K562 (cell line): ENCODE data around the gene WDR76. TPM values are rescaled to one million over a fixed set of nuclear protein-coding genes. Genes with fewer than 3 reads are reported as not detected.

Experiments
- ATAC-seq: fragments of 200-7000 bp; cut with Tn5 transposase; 3 replicates; pipeline ENCODE4 v1.9.1; 2020; ENCODE audit warnings: moderate library complexity
- BruUV-seq: library from RNA; stranded (reverse); fragments of 400-500 nt; replicated peaks from 2 replicates; lab custom pipeline; 2021; lab: Mats Ljungman, UMichigan
- CTCF ChIA-PET: fragments of 300-600 bp; formaldehyde crosslinking; extraction: SDS; loops from one replicate; lab custom pipeline; 2021; ENCODE audit warnings: low intra/inter-chr PET ratio; lab: Yijun Ruan, JAX
- POLR2A ChIA-PET: fragments of 300-600, 350-650 bp; sonication (Branson Sonifier 250); formaldehyde crosslinking; extraction: SDS; loops from one replicate; lab custom pipeline; 2021; ENCODE audit warnings: antibody characterized with exemption, inconsistent platforms; lab: Yijun Ruan, JAX
- DNase-seq, 4 experiments: peaks; one replicate each; pipeline versions ENCODE4 v3.0.0 to v3.0.0-alpha.2; 2011 to 2018; ENCODE audit warnings: low spot score in 3 of 4, mixed read lengths in 3 of 4; ENCODE audit errors: extremely low read depth in 1 of 4
- FAIRE-seq: peaks from 2 replicates; lab custom pipeline; 2011; peaks lifted over from hg19 to GRCh38; lab: Jason Lieb, UNC
- H2AFZ ChIP-seq: 2 replicates; pipeline ENCODE4 v1.6.0; 2011; ENCODE audit warnings: low read depth, low read length, control low read depth, inconsistent platforms
- H3K27ac ChIP-seq: fragments of 200-600 bp; 3 replicates; pipeline ENCODE4 v1.8.0; 2011; ENCODE audit warnings: low read depth, mild to moderate bottlenecking, control low read depth, inconsistent platforms, low read length, moderate library complexity, mixed read lengths; ENCODE audit errors: extremely low read depth
- H3K27me3 ChIP-seq, 2 experiments: fragments of 300-600 bp in 1 of 2; 2 replicates in 1 of 2; 3 replicates in 1 of 2; pipeline versions ENCODE4 v1.6.0 to v1.8.0; 2011; ENCODE audit warnings: inconsistent platforms in 2 of 2, low read length in 2 of 2, mild to moderate bottlenecking in 1 of 2, mixed read lengths in 1 of 2, moderate library complexity in 1 of 2; ENCODE audit not compliant: control insufficient read depth in 2 of 2, insufficient read depth in 2 of 2
- H3K36me3 ChIP-seq: fragments of 300-600 bp; 3 replicates; pipeline ENCODE4 v1.8.0; 2011; ENCODE audit warnings: mild to moderate bottlenecking, low read length, inconsistent platforms; ENCODE audit not compliant: control insufficient read depth, insufficient read depth
- H3K4me1 ChIP-seq, 2 experiments: fragments of 200-600 bp in 1 of 2; replicated peaks in 1 of 2; 2 replicates in 1 of 2; 3 replicates in 1 of 2; pipeline versions ENCODE4 v1.5.1 to v1.8.0; 2011; ENCODE audit warnings: inconsistent platforms in 2 of 2, low read length in 2 of 2, mild to moderate bottlenecking in 1 of 2, mixed read lengths in 1 of 2, moderate library complexity in 1 of 2; ENCODE audit not compliant: control insufficient read depth in 2 of 2, insufficient read depth in 2 of 2
- H3K4me2 ChIP-seq: 2 replicates; pipeline ENCODE4 v1.6.1; 2011; ENCODE audit warnings: low read length, control low read depth, inconsistent platforms, mixed read lengths; ENCODE audit not compliant: insufficient read depth
- H3K4me3 ChIP-seq: fragments of 200-600 bp; sonication (generic), shearing (Covaris generic); 2 replicates; pipeline ENCODE4 v1.5.1; 2016; ENCODE audit warnings: control low read depth, inconsistent platforms
- H3K79me2 ChIP-seq: fragments of 200-600 bp; 3 replicates; pipeline ENCODE4 v1.8.0; 2011; ENCODE audit warnings: low read length, inconsistent platforms; ENCODE audit not compliant: control insufficient read depth, insufficient read depth
- H3K9ac ChIP-seq, 2 experiments: 2 replicates each; pipeline versions ENCODE4 v1.6.0 to v1.6.1; 2011; ENCODE audit warnings: low read depth in 2 of 2, low read length in 2 of 2, control low read depth in 1 of 2, inconsistent platforms in 1 of 2, mild to moderate bottlenecking in 1 of 2, mixed read lengths in 1 of 2; ENCODE audit not compliant: insufficient read depth in 1 of 2
- H3K9me1 ChIP-seq: one replicate; pipeline ENCODE4 v1.6.0; 2011; ENCODE audit warnings: inconsistent platforms, mild to moderate bottlenecking, low read length, moderate library complexity; ENCODE audit not compliant: control insufficient read depth, insufficient read depth
- H3K9me3 ChIP-seq: replicated peaks from 2 replicates; pipeline ENCODE4 v1.5.1; 2011; ENCODE audit warnings: low read depth, low read length, inconsistent platforms; ENCODE audit not compliant: control insufficient read depth, insufficient read depth
- H4K20me1 ChIP-seq: replicated peaks from 2 replicates; pipeline ENCODE4 v1.6.1; 2011; ENCODE audit warnings: low read length, inconsistent platforms, mixed read lengths; ENCODE audit not compliant: control insufficient read depth, insufficient read depth
- CEBPG ChIP-seq, 3 experiments: fragments of 200-800 bp in 1 of 3; sonication (Bioruptor generic) in 1 of 3; sonication (generic) in 1 of 3; formaldehyde crosslinking in 1 of 3; IDR thresholded peaks in 2 of 3; conservative IDR thresholded peaks in 1 of 3; 2 replicates each; pipeline versions ENCODE4 v1.6.1 to v1.8.0; 2016 to 2022; ENCODE audit warnings: missing compliant biosample characterization in 2 of 3, missing genetic modification characterization in 2 of 3, mild to moderate bottlenecking in 1 of 3, missing genetic modification reagents in 1 of 3
- FOXA3 ChIP-seq, 2 experiments: fragments of 450-650 bp in 1 of 2; sonication (generic) in 1 of 2; formaldehyde crosslinking; IDR thresholded peaks in 1 of 2; conservative IDR thresholded peaks in 1 of 2; 2 replicates each; pipeline versions ENCODE4 v1.4.0 to v1.8.0; 2020 to 2022; ENCODE audit warnings: mild to moderate bottlenecking in 2 of 2, missing genetic modification reagents in 1 of 2
- HOMEZ ChIP-seq: fragments of 250-450 bp; sonication (Bioruptor Pico); IDR thresholded peaks from 2 replicates; pipeline ENCODE4 v1.4.0; 2020; ENCODE audit warnings: mild to moderate bottlenecking, moderate library complexity
- KDM5B ChIP-seq: fragments of 200-600 bp; sonication (generic); IDR thresholded peaks from 2 replicates; pipeline ENCODE4 v1.6.1; 2012; ENCODE audit warnings: low read depth, mild to moderate bottlenecking, moderate library complexity, low read length, control low read depth, inconsistent platforms; ENCODE audit not compliant: insufficient replicate concordance
- MAX ChIP-seq: sonication (generic); formaldehyde crosslinking; IDR thresholded peaks from 2 replicates; pipeline ENCODE4 v1.9.0; 2022; ENCODE audit warnings: mild to moderate bottlenecking, missing genetic modification reagents
- NFXL1 ChIP-seq: fragments of 450-650 bp; formaldehyde crosslinking; IDR thresholded peaks from 2 replicates; pipeline ENCODE4 v1.4.0; 2021; ENCODE audit warnings: mild to moderate bottlenecking
- PHF21A ChIP-seq: fragments of 450-650 bp; IDR thresholded peaks from 2 replicates; pipeline ENCODE4 v1.6.1; 2017; ENCODE audit warnings: low read depth, borderline replicate concordance
- PTBP1 ChIP-seq: fragments of 200-400 bp; formaldehyde crosslinking; IDR thresholded peaks from 2 replicates; pipeline ENCODE4 v1.6.1; 2017; ENCODE audit warnings: low read depth, low read length
- ZBTB7A ChIP-seq: IDR thresholded peaks from 2 replicates; pipeline ENCODE4 v1.6.1; 2011; ENCODE audit warnings: low read depth, mild to moderate bottlenecking, low read length, moderate library complexity, borderline replicate concordance; ENCODE audit not compliant: control insufficient read depth
- ZNF589 ChIP-seq: fragments of 200-800 bp; sonication (Bioruptor generic); IDR thresholded peaks from 2 replicates; pipeline ENCODE4 v1.6.1; 2016; ENCODE audit warnings: low read depth, missing genetic modification characterization, missing compliant biosample characterization
- WGBS: fragments of 100-300 bp; shearing (Covaris generic); methylation state at CpG from one replicate; pipeline ENCODE4 v1.1.6; 2016; ENCODE audit warnings: low coverage, mixed read lengths; ENCODE audit not compliant: insufficient coverage; ENCODE audit errors: missing lambda C conversion rate; 5-methylcytosine and 5-hydroxymethylcytosine counted together
- in situ Hi-C: fragments of 300-500 bp; cut with MboI; formaldehyde crosslinking; loops from 4 replicates; pipeline ENCODE4 v1.15.0; 2018; ENCODE audit warnings: inconsistent platforms, mixed read lengths
- intact Hi-C: fragments of 100-400 bp; cut with micrococcal nuclease; formaldehyde crosslinking; loops from 2 replicates; pipeline ENCODE4 v1.14.2; 2022
- polyA plus RNA-seq, 8 experiments: library from polyadenylated mRNA; depleted of rRNA in 4 of 8; stranded (reverse) in 5 of 8; unstranded in 3 of 8; fragments of >200 nt; fragmentation: Nextera tagmentation in 2 of 8; fragmentation: Illumina TruSeq in 1 of 8; extraction: Ambion mirVana in 2 of 8; extraction: Trizol in 1 of 8; gene quantifications; 2 replicates each; pipeline versions ENCODE4 v1.2.1 to v1.2.3, GENCODE V29; 2011 to 2014; ENCODE audit warnings: inconsistent platforms in 1 of 8, missing spikeins in 1 of 8
- total RNA-seq, 7 experiments: library from RNA; depleted of rRNA in 6 of 7; stranded (reverse); fragments of >200 nt in 6 of 7; fragmentation: Illumina TruSeq in 2 of 7; extraction: Trizol in 2 of 7; gene quantifications; 2 replicates each; pipeline versions ENCODE4 v1.2.1 to v1.2.3, GENCODE V29; 2011 to 2021; ENCODE audit warnings: low replicate concordance in 1 of 7

The WDR76 gene
- total and polyA plus RNA-seq, 9 of the 15 experiments (the other 6 are each of a cell fraction or from before 2014, with no cell fraction given): 9.8 to 69.5 (median 44.4) TPM

GRCh38 chr15:43799209-43799944 is 27.4 kb upstream of the WDR76 start (continued):
- TF ChIP-seq KDM5B: peak; percentile 4
- peak; percentile 44; the same call in 1 of the 2 replicates for TF ChIP-seq ZBTB7A
- TF ChIP-seq MAX (CRISPR knock-in tag): peak; percentile 54; the same call in 1 of the 2 replicates
- TF ChIP-seq, all 486 proteins: peak for 8

GRCh38 chr15:43799945-43800285 is 26.9 kb upstream of the WDR76 start, which contains the start of gene SERINC4:
TSS of gene SERINC4 (minus strand) at chr15:43800220. CDS start at chr15:43799986, 234 bp downstream.
- in situ Hi-C loops (no loop called here), intact Hi-C loops (no loop called here)
- ATAC-seq (peak; percentile 3), DNase-seq (no peak), FAIRE-seq (no peak)
- Histone ChIP-seq H3K36me3 (peaks cover 80% of the 10 kb centered on the region), H3K27me3 (no peaks in the 10 kb centered on the region), H3K4me2 (peak within 1 kb of the TSS; percentile 100), H4K20me1 (no peaks in the 10 kb centered on the region), H3K4me3 (peak within 1 kb of the TSS; percentile 78), H3K4me1 (peaks cover 19 to 28% of the 10 kb centered on the region in 2 experiments), H3K9me1 (peaks cover 5% of the 10 kb centered on the region), H3K27ac (peak within 1 kb of the TSS; percentile 81), H3K9ac (peak within 1 kb of the TSS; percentile 91 to 92), H2AFZ (peak within 1 kb of the TSS; percentile 67), H3K9me3 (no peaks in the 10 kb centered on the region), H3K79me2 (peaks cover 27% of the 10 kb centered on the region)
- no TSS peak for BruUV-seq
- CTCF ChIA-PET: no interaction called here
- POLR2A ChIA-PET: interaction anchor here (0.6 to 3.7 kb wide), 9 partner anchors 9 to 139 kb away, joined by 3 to 29 read pairs (median 5); partner anchors contain the start of genes MFAP1 and SERF2
- TF ChIP-seq NFXL1 (CRISPR knock-in tag): no peak
- 0 out of 2 replicates have a peak, but pooled peaks have one; percentile 55 for TF ChIP-seq PTBP1
- TF ChIP-seq PHF21A: no peak
- TF ChIP-seq CEBPG (CRISPR knock-in tag; IDR thresholded peaks at IDR 0.05): 0 out of 2 replicates have a peak, but pooled peaks have one; percentile 4
- no peak for TF ChIP-seq CEBPG (tag; conservative IDR thresholded peaks at IDR 0.05 in 1 of 2, IDR thresholded peaks at IDR 0.05 in 1 of 2)
- TF ChIP-seq HOMEZ (CRISPR knock-in tag): 0 out of 2 replicates have a peak, but pooled peaks have one; percentile 25
- 0 out of 2 replicates have a peak, but pooled peaks have one; percentile 29 for TF ChIP-seq ZNF589
- 0 out of 4 replicates have a peak, but pooled peaks of 1 of the 2 experiments have one; percentile 17 for TF ChIP-seq FOXA3 (CRISPR knock-in tag; conservative IDR thresholded peaks at IDR 0.05 in 1 of 2, IDR thresholded peaks at IDR 0.05 in 1 of 2)
- WGBS: 83% methylated on average over 8 of the region's 8 CpGs
